ENCODE data around the gene TPM4. TPM values are rescaled to one million over a fixed set of nuclear protein-coding genes. Genes with fewer than 3 reads are reported as not detected.

Gene TPM4
- total and polyA plus RNA-seq, 2 of the 13 experiments (the other 11 are each of a cell fraction or from before 2014, with no cell fraction given): 180 to 188 TPM

GRCh38 chr19:16034958-16035560 lies 41.2 kb upstream of the TPM4 start:
- TF ChIP-seq TP53 (CRISPR knock-in tag; conservative IDR thresholded peaks at IDR 0.05) (no peak), CBX1 (IDR thresholded peaks at IDR 0.05; ENCODE audit: low read depth) (no peak), IRX3 (CRISPR knock-in tag; IDR thresholded peaks at IDR 0.05; ENCODE audit: borderline replicate concordance, low read depth) (no peak), ZNF724P (CRISPR knock-in tag; IDR thresholded peaks at IDR 0.05; ENCODE audit: borderline replicate concordance) (no peak), MTA3 (CRISPR knock-in tag; IDR thresholded peaks at IDR 0.05) (no peak), KLF6 (CRISPR knock-in tag; IDR thresholded peaks at IDR 0.05) (no peak), ZNF678 (CRISPR knock-in tag; IDR thresholded peaks at IDR 0.05) (no peak), SCMH1 (CRISPR knock-in tag; IDR thresholded peaks at IDR 0.05; ENCODE audit: borderline replicate concordance) (no peak), ZNF33B (CRISPR knock-in tag; IDR thresholded peaks at IDR 0.05) (no peak)
- no peak for ATAC-seq
- Histone ChIP-seq H3K4me3 (replicated peaks in 1 of 3; ENCODE audit: insufficient read depth in 1 of 3, low read depth in 2 of 3, low read length in 3 of 3) (no peak overlapping the region), H4K20me1 (ENCODE audit: insufficient read depth, low read length) (no peaks in the 10 kb centered on the region), H3K9ac (ENCODE audit: insufficient read depth, low read depth, low read length) (no peak overlapping the region), H3K27me3 (ENCODE audit: control insufficient read depth in 1 of 2, insufficient read depth in 2 of 2, low read length in 2 of 2) (peaks cover 4 to 14% of the 10 kb centered on the region in 2 experiments; a peak in 4 of 5 replicates), H3K79me2 (ENCODE audit: insufficient read depth, low read length) (no peaks in the 10 kb centered on the region), H3K4me2 (ENCODE audit: low read depth, low read length) (no peak overlapping the region), H3K9me3 (ENCODE audit: low read length) (no peaks in the 10 kb centered on the region), H2AFZ (ENCODE audit: low read length) (no peak overlapping the region), H3K27ac (ENCODE audit: extremely low read length, insufficient read depth, low read length) (no peak overlapping the region), H3K4me1 (ENCODE audit: insufficient read depth, low read length) (no peaks in the 10 kb centered on the region), H3K36me3 (replicated peaks in 1 of 2; ENCODE audit: control insufficient read depth in 1 of 2, insufficient read depth in 2 of 2, low read length in 2 of 2) (no peaks in the 10 kb centered on the region)
- intact Hi-C loops (cut with micrococcal nuclease; ENCODE audit: unreplicated experiment): no loop called here
- BruUV-seq (replicated peaks): no TSS peak
- no peak for FAIRE-seq
- no peak for DNase-seq (ENCODE audit: low spot score)
- CTCF ChIA-PET (ENCODE audit: low intra/inter-chr PET ratio, low total read pairs): no interaction called here
- POLR2A ChIA-PET: no interaction called here
- in situ Hi-C loops (cut with HindIII; ENCODE audit: extremely low pct_ligation_motif_present, low pct_unique_long_range_greater_than_20kb): loop anchor here (25.0 kb wide), 1 partner anchor 352 kb away; no protein-coding TSS in a partner anchor
- WGBS (ENCODE audit: low lambda C conversion rate): 54% methylated on average over 4 of the region's 17 CpGs

Data from HepG2 (cell line).